T follicular helper cell (primary cell): Measurements from ENCODE around the gene FSD1.
A peak's percentile ranks its signal among the peaks of the same experiment; 100 is the strongest.

Experiments
- DNase-seq: peaks from one replicate; pipeline ENCODE4 v3.0.0-alpha.2; 2020; ENCODE audit warnings: low read depth

FSD1 gene

DNA sequence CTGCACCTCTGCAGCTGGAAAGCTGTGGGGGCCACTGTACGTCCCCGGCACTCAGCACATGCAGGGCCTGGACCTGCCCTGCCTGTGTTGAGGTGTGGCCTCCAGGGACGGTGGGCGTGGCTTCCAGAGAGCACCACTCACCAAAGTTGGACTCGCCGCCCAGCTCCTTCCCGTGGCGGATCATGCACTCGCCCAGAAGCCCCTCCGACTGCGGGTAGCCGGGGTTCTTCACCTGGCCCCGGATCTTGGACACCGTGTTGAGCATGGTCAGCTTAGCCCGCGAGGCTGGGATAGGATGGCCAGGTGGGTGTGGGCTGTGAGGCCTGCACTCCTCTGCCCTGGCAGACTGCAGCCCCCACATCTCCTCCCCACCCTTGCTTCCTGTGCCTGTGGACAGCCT lies 60.9 kb downstream of the FSD1 start:
- DNase-seq = no peak

DNA sequence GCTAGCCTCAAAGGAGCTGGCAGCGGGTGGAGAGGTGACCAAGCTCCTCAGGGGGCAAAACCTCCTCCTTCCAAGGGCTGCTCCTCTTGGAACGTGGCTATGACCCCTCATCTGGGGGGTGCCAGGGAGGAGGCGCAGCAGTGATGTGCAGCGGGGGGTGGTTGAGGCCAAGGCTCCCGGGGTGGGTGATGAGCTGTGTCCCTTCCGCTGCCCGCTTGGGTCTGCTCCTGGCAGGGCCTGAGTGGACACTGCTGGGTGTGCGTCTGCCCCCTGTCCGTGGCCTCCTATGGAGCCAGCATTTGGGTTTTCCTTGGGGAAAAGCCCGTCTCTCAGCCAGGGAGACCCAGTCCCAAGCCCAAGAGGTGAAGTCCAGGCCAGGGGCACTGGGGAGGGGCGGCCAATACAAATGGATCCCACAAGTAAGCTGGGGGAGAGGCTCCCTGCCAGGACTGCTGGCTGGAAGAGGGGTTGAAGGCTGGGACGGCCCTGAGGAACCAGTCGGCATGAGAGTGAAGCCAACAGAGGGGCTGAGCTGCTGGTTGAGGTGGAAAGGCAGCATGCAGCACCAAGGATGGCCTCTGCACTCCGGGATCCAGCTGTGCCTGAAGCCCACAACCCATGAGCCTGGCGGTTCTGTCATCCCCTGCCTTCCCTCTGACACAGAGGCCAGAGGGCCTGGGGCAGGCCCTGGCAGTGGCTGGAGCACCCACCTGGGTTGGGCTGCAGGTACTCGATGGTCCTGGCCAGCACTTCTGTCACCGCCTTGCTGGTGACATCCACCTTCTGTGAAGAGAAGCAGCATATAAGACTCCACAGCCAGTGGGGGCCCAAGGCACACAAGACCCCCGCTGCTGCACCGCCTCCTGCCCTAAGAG lies 61.6 kb downstream of the FSD1 start:
- DNase-seq = no peak

DNA sequence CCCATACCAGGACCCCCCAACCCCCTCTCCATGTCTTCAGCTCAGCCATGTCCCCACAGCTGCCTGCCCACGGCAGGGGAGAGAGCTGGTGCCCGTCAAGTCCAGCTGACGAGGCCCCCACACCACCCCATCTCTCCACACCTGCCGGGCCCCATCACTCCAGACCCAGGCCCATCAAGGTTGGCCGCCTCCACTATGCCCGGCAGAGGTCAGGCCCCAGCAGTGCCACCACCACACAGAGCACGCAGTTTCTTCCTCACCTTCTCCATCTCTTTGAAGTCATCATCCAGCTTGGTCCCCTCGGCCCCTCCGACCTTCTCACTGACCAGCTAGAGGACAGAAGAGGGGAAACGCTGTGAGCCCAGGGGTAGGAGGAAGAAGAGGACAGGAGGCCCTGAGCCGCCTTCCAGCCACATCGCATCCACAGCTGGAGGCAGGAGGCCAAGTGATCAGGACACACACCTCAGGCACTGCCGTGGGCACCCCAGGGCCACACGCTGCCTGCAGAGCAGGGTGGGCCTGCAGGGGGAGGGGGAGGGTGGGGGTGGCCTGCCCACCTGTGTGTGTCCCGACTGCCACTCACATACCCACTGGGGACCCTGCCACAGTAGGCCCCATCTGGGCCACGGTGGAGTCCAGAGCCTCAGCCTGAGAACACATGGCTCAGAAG lies 62.4 kb downstream of the FSD1 start:
- no peak for DNase-seq

DNA sequence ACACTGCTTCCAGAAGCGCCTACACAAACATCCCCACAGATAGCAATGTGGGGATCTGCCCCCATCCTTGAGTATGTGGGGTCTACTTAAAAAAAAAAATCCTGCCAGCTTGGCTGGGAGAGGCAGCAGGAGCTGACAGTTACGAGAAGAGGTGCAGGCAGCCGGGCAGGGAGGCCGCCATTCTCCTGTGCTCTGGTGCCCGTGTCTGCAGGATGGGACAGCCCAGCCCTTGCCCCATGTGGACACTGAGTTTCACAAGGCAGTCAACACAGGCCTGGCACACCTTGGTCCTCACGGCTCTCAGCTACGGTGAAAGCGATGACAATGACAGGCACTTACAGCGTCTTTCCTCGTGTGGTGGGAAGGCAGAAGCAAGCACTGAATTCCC lies 62.9 kb downstream of the FSD1 start:
- DNase-seq = no peak

DNA sequence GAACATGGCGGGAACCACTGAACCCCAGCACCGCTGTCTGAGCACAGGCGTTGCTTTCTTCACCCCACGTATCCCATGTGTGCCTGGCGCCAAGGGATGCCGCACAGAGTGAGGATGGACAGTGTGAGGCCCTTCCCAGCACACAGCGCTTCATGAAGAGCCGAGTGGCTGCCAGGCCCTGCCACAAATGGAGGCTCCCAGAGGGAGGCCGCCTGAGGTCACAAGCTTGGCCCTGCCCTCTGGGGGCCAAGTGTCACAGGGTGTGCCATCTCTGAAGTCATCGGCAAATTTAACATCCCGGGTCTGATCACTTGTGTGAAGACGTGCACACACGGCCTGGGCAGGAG lies 63.4 kb downstream of the FSD1 start:
- no peak for DNase-seq

DNA sequence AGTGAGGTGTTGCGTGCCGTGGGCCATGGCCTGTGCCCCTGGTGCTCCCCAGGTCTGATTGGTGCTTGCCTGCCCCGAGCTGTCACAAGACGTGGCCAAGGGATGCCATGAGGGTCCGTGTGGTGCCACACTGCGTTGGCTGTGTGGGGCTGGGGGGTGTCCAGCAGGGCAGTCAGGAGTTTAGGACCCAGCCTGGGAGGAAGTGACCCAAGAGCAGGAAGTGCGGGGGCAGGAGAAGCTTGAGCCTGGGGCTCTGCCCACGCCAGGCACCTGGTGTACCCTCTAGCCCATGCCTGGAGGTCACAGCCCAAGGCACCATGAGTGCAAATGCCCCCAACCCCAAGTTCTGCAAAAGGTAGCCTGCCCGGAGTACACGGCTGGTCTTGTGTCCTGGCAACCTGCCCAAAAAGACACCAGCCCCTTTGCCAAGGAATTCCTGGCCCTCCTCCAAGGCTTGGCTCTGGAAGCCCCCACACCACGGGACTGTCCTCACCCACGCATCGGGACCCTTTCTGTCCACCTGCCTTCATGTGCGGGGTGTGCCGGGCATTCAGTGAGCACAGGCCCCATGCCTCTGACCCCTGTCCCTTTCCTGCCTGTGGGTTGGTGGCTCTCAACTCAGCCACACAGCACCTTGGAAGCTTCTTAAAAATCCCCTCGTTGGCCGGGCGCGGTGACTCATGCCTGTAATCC lies 63.9 kb downstream of the FSD1 start:
- no peak for DNase-seq

DNA sequence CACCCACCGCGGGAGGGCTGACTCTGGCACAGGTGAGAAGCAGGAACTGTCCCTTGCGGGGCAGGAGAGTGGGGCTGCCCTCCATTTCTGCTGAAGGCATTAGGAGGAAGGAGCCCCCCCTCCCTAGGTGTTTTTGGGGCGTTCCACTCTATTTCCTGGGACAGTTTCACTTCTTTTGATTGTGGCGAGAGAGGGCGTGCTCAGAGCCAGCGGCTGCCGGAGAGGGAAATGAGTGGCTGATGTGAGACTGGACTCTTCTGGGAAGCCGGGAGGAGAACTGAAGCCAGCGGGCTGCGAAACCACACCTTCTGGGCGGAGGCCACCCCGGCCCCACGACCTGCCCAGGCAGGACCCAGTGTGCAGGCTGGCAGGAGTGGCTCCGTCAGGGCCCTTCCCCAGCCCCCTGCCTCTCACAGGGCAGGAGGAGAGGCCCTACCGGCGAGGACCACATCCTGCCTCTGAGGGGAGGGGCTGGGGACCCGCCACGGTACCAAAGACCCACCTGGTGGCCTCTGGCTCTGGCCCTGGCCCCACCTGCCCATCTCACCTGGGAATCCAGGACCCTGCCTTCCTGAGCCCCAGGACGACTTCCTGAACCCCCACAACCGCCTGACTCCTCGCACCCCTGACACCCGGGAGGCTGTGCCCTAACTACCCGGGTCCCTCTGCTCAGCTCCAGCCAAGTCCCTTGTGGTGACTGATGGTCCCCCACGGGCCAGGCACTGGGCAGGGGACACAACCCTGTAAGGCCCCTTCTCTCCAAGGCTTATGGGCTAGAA lies 64.9 kb downstream of the FSD1 start:
- peak; percentile 48 for DNase-seq

DNA sequence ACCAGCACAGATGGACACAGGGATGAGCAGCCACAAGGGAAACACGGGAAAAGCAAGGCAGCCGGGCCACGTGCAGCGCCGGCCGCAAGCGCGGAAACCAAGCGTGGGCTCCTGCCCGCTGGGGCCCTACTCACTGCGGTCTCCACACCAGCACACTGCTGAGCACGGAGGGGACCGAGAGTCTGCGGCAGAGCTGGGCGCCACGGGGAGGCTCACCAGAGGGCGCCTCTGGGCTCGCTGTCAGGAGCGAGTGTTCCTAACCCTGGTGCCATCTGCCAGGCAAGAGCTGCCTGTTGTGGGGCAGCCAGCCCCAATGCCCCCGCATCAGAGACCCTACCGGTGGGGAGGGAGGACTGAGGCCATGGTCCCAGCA lies 65.5 kb downstream of the FSD1 start:
- DNase-seq = peak; percentile 59

DNA sequence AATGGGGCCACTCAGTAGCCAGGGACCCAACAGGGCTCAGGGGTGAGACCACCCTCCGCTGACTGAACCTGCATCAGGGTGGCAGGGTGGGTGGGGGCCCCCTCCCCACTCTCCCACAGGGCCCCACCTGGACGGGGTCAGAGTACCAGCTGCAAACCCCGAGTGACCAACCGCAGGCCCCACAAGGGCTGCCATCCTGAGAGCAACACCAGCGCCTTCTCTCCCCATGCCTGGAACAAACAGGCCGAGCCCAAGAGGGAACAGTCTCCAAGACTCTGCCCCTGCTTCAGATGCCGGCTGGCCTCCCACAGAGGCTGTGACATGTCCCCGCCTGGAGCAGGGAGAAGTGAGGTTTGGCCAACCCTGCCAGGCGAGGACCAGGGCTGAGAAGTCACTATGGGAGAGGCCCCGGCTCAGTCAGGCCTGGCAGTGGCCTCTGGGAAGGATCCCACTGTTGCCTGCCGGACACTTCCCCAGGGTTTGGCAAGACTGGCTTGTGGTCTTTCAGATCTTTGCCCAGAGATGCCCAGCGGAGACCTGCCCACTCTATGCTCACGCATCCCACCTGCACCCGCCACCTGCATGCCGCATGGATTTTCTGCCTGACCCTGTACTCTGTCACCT lies 66.1 kb downstream of the FSD1 start:
- DNase-seq = no peak

DNA sequence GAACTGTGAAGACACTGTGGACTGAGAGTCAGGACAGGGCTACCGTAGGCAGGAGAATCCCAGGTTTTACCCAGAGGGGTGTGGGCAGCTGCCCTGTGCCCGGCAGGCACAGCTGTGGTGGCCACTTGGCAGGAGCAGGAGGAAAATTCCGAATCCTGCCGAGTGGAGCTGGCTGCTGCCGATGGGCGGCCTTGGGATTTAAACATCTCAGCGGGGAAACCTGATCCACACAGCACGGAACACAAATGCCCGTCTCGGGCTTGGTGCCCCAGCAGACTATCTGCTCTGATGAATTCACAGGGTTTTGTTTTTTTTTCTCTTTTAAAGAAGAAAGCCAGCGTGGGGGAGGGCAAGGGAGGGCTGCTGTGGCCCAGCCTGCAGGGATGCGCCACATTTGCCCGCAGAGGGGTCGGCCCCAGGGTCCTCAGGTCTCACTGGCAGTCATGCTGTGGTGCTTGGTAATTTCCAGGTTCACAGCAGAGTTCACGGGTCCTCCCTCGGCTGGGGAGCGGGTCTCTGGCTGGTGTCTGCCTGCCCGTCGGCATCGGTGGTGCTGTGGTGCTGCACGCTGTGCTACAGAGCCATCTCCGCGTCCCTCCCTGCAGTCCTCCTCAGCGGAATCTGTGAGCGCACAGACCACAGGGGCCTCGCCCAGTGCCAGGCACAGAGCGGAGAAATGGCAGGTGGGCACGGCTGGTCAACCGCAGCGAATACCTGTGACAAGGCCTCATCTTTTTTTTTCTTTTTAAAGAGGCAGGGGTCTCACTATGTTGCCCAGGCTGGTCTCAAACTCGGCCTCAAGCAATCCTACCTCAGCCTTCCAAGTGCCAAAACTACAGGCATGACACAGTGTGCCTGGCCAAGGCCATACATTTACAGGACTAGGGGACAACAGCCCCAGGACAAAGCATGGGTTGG lies 67.1 kb downstream of the FSD1 start:
- DNase-seq = no peak

DNA sequence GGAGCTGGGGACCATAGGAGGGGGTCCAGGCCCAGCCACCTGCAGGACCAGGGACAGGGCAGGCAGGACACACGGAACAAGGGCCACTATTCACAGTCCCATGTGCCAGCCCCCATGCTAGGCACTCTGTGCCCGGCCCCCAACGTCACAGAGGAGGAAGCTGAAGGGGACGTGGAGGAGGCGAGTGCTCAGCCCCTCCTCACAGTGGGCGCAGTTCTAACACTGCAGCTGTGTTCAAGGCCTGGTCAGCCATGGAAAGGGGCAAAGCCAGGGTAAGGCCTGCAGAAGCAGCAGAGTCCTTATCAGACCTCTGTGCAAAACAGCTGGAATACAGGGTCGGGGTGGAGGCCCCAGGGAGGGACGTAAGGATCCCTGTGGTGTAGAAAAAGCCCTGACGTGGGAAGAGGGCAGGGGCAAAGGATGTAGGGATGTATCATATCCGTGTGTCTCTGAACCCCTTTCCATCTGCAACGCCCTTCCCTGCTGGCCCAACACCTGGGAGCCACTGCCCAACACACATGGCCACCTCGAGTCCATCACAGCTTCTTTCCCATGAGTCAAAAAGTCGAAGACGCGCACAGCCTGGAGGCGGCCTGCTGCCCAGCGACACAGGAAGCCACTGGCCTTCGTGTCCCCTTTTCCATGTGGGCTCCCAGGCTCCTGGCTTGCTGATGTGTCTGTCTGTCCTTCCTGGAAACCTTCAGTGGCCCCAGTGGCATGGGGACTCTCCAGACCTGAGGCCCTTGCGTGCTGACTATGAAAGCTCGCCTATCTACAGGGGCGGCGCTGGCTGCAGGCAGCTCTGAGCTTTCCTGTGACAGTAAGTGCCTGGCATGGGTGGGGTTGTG lies 68.0 kb downstream of the FSD1 start:
- DNase-seq = no peak

DNA sequence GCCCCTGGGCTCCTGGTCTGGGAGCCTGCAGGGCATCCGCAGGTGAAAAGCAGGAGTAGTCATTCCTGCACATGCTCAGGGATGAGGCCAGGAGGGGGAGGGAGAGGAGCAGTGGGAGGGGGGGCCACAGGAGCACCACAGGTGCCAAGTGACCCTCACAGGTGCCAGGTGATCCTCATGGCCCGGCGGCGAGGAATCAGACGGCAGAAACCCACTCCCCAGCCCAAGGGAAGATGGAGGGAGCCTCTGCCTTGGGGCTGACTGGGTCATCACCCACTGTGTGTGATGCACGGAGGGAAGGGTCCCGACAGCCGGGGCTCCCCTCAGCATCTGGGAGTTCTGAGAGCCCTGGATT lies 68.6 kb downstream of the FSD1 start:
- no peak for DNase-seq
